ENCODE results near the gene AOPEP. TPM values are rescaled to one million over a fixed set of nuclear protein-coding genes. Genes with fewer than 3 reads are reported as not detected.

The AOPEP gene
- total and polyA plus RNA-seq, 2 of the 13 experiments (the other 11 are each of a cell fraction or from before 2014, with no cell fraction given) = 22.2 to 41.6 TPM

- TF ChIP-seq SNAPC2 (CRISPR knock-in tag; IDR thresholded peaks at IDR 0.05) (no peak), HNRNPL (IDR thresholded peaks at IDR 0.05; ENCODE audit: low read depth, low read length) (no peak), ZNF333 (CRISPR knock-in tag; IDR thresholded peaks at IDR 0.05; ENCODE audit: borderline replicate concordance) (no peak), MED8 (CRISPR knock-in tag; IDR thresholded peaks at IDR 0.05; ENCODE audit: insufficient replicate concordance) (no peak), TRIM22 (IDR thresholded peaks at IDR 0.05) (no peak), ZNF17 (CRISPR knock-in tag; IDR thresholded peaks at IDR 0.05) (no peak), CBFB (CRISPR knock-in tag; IDR thresholded peaks at IDR 0.05) (no peak), ZBTB46 (CRISPR knock-in tag; IDR thresholded peaks at IDR 0.05; ENCODE audit: borderline replicate concordance) (no peak), ZMAT5 (CRISPR knock-in tag; IDR thresholded peaks at IDR 0.05; ENCODE audit: borderline replicate concordance, low read depth) (no peak), ZNF687 (CRISPR knock-in tag; IDR thresholded peaks at IDR 0.05) (peak; percentile 86), SNRNP70 (IDR thresholded peaks at IDR 0.05; ENCODE audit: low read depth, low read length) (no peak), CSRNP2 (CRISPR knock-in tag; conservative IDR thresholded peaks at IDR 0.05; ENCODE audit: low read depth) (no peak), ZNF710 (CRISPR knock-in tag; IDR thresholded peaks at IDR 0.05; ENCODE audit: borderline replicate concordance) (no peak), FOXK1 (CRISPR knock-in tag; IDR thresholded peaks at IDR 0.05; ENCODE audit: borderline replicate concordance, low read depth) (peak; percentile 29; the same call in 1 of the 2 replicates), SRY (CRISPR knock-in tag; IDR thresholded peaks at IDR 0.05) (no peak), PLRG1 (conservative IDR thresholded peaks at IDR 0.05) (no peak), GTF3A (CRISPR knock-in tag; conservative IDR thresholded peaks at IDR 0.05) (no peak), RBFOX2 (IDR thresholded peaks at IDR 0.05; ENCODE audit: low read depth, low read length) (no peak), MZF1 (CRISPR knock-in tag; IDR thresholded peaks at IDR 0.05; ENCODE audit: borderline replicate concordance) (no peak)
These were observed 344.1 kb downstream of the AOPEP start (continued) for GRCh38 chr9:95070549-95071021.
